Ectodermal cell (in vitro differentiated cells): Measurements from ENCODE around the gene SH3YL1. TPM values are rescaled to one million over a fixed set of nuclear protein-coding genes. Genes with fewer than 3 reads are reported as not detected.

ENCODE experiments used
- H3K27ac ChIP-seq: 2 replicates; pipeline ENCODE4 v1.7.0; 2013; ENCODE audit warnings: mild to moderate bottlenecking, low read depth, low read length; ENCODE audit not compliant: insufficient read depth, poor library complexity, severe bottlenecking
- H3K27me3 ChIP-seq: 2 replicates; pipeline ENCODE4 v1.7.0; 2013; ENCODE audit warnings: mild to moderate bottlenecking, low read length; ENCODE audit not compliant: insufficient read depth, control insufficient read depth, poor library complexity, severe bottlenecking
- H3K36me3 ChIP-seq: one replicate; pipeline ENCODE4 v1.7.0; 2013; ENCODE audit warnings: low read length; ENCODE audit not compliant: control insufficient read depth, insufficient read depth
- H3K4me1 ChIP-seq: one replicate; pipeline ENCODE4 v1.7.0; 2013; ENCODE audit warnings: low read length; ENCODE audit not compliant: control insufficient read depth, insufficient read depth
- H3K4me3 ChIP-seq: 2 replicates; pipeline ENCODE4 v1.7.0; 2013; ENCODE audit warnings: low read depth, low read length, control low read depth; ENCODE audit not compliant: insufficient read depth
- H3K9me3 ChIP-seq: 2 replicates; pipeline ENCODE4 v1.7.0; 2013; ENCODE audit warnings: mild to moderate bottlenecking, low read length, moderate library complexity; ENCODE audit not compliant: control insufficient read depth
- WGBS, 2 experiments: methylation state at CpG; one replicate each; pipeline ENCODE4 v1.1.7; 2013; ENCODE audit warnings: missing lambda C conversion rate in 2 of 2; 5-methylcytosine and 5-hydroxymethylcytosine counted together
- polyA plus RNA-seq, 4 experiments: library from polyadenylated mRNA; stranded (reverse); fragments of 50-300 nt; gene quantifications; one replicate each; pipeline ENCODE4 v1.2.3, GENCODE V29; 2013

Gene SH3YL1, protein sequence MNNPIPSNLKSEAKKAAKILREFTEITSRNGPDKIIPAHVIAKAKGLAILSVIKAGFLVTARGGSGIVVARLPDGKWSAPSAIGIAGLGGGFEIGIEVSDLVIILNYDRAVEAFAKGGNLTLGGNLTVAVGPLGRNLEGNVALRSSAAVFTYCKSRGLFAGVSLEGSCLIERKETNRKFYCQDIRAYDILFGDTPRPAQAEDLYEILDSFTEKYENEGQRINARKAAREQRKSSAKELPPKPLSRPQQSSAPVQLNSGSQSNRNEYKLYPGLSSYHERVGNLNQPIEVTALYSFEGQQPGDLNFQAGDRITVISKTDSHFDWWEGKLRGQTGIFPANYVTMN
- polyA plus RNA-seq (2013, experiment 1 of 4): 28.9 TPM
- 28.7 TPM for polyA plus RNA-seq (2013, experiment 2 of 4)
- polyA plus RNA-seq (2013, experiment 3 of 4): 30.9 TPM
- 30.9 TPM for polyA plus RNA-seq (2013, experiment 4 of 4)

DNA sequence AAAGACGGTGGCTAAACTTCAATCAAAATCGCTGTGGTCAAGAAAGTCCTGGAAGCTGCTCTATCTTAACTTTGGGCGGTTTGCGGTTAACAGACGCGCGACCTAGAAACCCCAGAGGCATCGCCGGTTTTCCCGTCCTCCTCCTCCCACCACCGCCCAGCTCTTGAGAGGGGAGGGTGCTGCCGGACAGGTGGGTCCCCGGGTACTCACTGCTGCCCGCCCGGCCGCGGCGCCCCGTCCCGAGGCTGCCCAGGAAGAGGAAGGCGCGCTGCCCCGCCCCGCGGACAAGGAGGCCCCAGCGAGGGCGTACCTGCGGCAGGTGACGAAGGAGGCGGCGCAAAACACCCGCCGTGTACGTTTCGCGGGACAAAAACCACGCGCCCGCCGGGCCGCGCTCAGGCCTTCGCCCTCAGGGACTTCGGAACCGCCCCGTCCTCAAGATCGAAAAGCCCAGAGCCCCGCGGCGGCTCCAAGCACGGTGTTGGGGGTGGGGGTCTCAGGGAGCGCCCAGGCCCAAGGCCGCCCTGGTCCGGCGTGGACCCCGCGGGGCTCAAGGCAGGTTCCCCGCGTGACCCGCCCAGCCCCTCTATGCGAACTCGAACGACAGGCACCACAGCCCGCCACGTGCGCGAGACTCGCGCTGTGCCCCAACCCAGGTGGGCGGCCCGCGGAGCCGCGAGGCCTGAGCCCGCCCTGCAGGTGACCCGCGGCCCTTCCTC lies at the start of gene SH3YL1:
TSS of gene SH3YL1 (minus strand) at position 259 of the 719 bp plus-strand sequence. CDS start at position 211, 48 bp downstream.
- WGBS, 2 experiments: 5 to 6% methylated on average over 77 of the region's 77 CpGs
- Histone ChIP-seq H3K36me3 (no peaks in the 10 kb centered on the region), H3K27me3 (peaks cover 16% of the 10 kb centered on the region), H3K4me3 (peak within 1 kb of the TSS; percentile 76), H3K27ac (no peak within 1 kb of the TSS), H3K4me1 (peaks cover 6% of the 10 kb centered on the region), H3K9me3 (no peaks in the 10 kb centered on the region)

DNA sequence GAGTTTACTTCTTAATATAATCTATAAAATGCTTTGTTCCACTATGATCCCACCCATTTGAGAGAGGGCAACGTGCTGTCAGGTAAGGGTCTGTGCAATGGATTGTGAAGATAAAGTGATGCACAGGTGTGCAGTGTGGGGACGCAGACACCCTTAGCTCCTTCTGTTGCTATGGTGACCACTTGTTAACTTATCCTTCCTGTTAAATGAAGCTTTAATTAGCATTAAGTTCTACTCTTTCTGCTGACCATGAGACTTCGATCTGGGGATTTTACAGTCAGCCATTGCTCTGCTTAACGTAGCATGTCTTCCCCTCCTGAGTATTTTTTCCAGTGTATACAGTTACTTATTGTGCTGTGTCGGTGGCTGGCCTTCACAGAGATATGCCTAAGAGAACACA lies 47.2 kb upstream of the SH3YL1 start:
- Histone ChIP-seq H3K36me3 (no peaks in the 10 kb centered on the region), H3K27me3 (no peaks in the 10 kb centered on the region), H3K4me3 (no peak overlapping the region), H3K4me1 (peaks cover 20% of the 10 kb centered on the region), H3K27ac (no peak overlapping the region), H3K9me3 (no peaks in the 10 kb centered on the region)
- WGBS, 2 experiments: 89 to 91% methylated on average over 4 of the region's 5 CpGs

DNA sequence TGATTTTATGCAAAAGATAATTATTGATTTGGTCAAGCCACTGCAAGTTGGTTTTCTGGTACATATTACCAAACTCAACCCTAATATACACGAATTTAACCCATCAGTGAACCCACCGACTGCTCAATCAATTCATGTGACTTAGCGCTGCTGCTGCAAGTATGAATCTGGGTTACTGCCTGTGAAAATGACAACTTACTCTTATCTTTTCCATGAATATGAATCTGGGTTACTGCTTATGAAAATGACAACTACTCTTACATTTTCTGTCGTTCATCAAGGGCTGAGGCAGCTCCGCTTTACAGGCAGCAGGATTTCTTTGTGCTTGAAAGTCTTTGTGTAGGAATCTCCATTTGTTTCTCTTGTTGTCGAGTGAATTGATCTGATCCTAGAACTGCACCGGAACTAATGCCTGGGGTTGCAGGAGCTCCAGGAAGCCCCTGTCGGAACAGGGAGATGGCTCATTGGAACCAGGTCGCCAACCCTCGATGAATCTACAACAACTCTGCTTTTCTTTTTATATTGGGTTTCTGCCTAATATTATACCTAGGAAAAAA lies 46.2 kb upstream of the SH3YL1 start:
- Histone ChIP-seq H3K4me1 (peaks cover 20% of the 10 kb centered on the region), H3K27me3 (no peaks in the 10 kb centered on the region), H3K36me3 (no peaks in the 10 kb centered on the region), H3K4me3 (no peak overlapping the region), H3K9me3 (no peaks in the 10 kb centered on the region), H3K27ac (peak overlapping the region; percentile 68)
- WGBS, 2 experiments: 31 to 38% methylated on average over 10 of the region's 10 CpGs

DNA sequence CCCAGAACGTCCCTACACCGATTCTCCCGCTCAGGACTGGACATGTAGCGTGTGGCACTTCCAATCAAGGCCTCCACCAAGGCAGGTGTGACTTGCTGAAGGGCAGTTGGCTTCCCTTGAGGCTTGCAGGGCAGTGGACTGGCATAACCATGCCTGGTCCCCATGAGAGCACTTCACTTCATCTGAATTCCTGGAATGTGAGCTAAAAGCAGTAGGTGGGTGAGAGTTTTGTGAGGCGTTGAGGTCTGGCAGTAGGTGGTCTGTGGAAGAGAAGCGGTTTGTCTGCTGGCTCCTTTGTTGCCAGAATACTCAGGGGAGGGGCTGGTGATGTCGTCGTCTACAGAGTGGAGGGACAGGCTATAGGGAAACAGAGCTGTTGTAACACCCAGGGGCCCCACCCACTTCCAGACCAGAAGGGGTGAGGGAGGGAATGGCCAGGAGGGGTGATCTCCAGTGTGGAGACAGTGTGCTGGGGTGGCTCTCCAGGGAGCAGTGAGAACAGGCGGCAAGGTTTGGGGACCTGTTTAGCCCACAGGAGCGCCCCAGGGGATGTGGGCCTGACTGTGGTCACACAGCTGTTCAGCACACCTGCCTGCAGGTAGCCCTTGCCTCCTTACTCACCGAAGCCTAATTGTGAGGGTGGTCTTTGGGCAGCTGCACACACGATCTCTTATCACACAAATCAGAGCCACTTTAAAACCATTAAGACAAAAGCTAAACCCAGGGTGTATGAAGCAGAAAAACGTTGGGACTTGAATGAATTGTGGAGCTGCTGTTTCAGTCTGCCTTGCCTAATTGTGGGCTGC lies 45.5 kb upstream of the SH3YL1 start:
- H3K4me1 ChIP-seq: peaks cover 20% of the 10 kb centered on the region
- 36 to 43% methylated on average over 12 to 13 of the region's 13 CpGs for WGBS, 2 experiments
- H3K9me3 ChIP-seq: no peaks in the 10 kb centered on the region
- no peak overlapping the region for H3K4me3 ChIP-seq
- peak overlapping the region; percentile 68 for H3K27ac ChIP-seq
- H3K27me3 ChIP-seq: no peaks in the 10 kb centered on the region
- H3K36me3 ChIP-seq: no peaks in the 10 kb centered on the region

DNA sequence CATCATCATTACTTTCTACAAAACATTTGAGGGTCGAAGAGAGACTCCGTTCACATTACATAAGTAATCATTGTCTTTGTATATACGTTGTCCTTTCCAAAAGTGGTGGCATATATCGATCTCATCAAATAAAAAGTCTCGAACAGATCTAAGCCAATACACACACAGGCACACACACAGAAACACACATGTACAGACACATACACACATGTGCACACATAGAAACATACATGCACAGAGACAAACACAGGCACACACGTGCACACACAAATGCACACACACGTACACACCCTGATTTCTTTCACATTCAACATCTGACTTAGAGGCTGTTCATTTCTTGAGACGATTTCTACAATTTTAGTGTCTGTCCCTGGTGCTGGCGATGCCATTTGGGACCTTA lies 41.5 kb upstream of the SH3YL1 start:
- Histone ChIP-seq H3K27ac (no peak overlapping the region), H3K9me3 (no peaks in the 10 kb centered on the region), H3K4me1 (peaks cover 16% of the 10 kb centered on the region), H3K27me3 (no peaks in the 10 kb centered on the region), H3K36me3 (no peaks in the 10 kb centered on the region), H3K4me3 (no peak overlapping the region)
- 87 to 89% methylated on average over 9 of the region's 9 CpGs for WGBS, 2 experiments

DNA sequence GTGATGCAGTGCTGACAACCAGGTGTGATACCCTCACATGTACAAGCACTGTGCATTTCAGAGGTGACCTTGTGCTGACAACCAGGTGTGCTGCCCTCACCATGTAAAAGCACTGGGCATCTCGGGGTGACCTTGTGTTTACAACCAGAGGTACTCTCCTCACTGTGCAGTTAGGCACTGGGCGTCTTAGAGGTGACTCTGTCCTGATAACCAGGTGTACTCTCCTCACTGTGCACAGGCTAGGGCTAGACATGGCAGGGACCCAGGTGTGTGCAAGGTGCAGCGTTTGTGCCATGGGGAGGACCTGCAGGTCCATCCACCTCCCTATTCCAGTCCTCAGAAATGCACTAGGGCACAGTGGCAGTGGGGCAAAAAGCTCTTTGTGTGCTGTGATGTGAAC lies 32.5 kb upstream of the SH3YL1 start:
- 87 to 91% methylated on average over 3 of the region's 3 CpGs for WGBS, 2 experiments
- Histone ChIP-seq H3K36me3 (no peaks in the 10 kb centered on the region), H3K9me3 (no peaks in the 10 kb centered on the region), H3K27ac (no peak overlapping the region), H3K4me1 (no peaks in the 10 kb centered on the region), H3K27me3 (peaks cover 4% of the 10 kb centered on the region), H3K4me3 (no peak overlapping the region)

DNA sequence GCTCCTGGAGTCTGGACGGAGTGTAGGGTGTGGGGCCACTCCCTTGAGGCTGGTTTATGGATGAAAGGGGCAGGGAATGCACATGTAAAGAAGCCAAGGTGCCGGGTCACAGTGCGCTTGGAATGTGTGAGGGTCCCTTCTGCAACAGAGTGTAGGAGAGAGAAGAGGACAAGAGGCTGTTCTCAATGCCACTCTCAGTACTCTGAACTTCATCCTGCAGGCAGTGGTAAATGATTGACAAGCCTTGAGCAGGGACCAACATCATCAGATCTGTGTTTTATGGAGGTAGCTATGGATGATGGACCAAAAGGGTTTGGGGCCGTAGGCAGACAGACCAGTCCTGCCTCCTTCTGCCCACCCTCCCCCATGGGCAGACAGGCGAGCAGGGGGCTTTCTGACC lies 31.3 kb upstream of the SH3YL1 start:
- Histone ChIP-seq H3K36me3 (no peaks in the 10 kb centered on the region), H3K9me3 (no peaks in the 10 kb centered on the region), H3K4me3 (no peak overlapping the region), H3K27ac (no peak overlapping the region), H3K27me3 (peaks cover 15% of the 10 kb centered on the region), H3K4me1 (no peaks in the 10 kb centered on the region)
- 87 to 90% methylated on average over 5 of the region's 5 CpGs for WGBS, 2 experiments

DNA sequence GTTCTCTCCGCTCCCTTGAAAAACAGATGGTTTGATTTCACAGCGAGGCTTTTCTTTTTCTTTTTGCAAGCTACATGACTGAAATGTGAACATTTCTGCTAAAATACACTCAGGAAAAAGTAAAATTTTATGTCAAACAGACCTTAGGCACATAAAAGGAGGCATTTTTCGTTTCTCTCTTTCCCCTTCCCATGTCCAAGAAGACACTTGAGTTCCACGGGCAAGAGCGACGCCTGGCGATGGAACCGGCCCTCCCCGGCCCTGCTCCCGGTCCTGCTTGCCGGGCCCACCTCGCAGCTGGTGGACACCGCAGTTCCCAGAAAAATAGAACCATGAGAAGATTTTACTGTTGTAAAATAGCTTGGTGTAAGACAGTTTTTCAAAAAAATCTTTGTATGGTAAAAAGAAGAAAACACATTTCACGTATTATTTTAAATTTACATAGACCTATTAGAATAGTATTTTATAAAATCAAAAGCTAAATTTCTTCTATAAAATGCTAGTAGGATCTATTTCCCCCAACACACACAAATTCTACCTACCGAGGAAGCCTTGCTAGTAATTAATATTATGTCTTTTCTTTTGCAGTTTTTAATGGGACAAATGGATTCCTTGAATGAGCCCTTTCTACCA lies 26.4 kb upstream of the SH3YL1 start:
- no peaks in the 10 kb centered on the region for H3K9me3 ChIP-seq
- H3K27ac ChIP-seq: no peak overlapping the region
- WGBS, 2 experiments: 3 to 4% methylated on average over 13 of the region's 15 CpGs
- H3K27me3 ChIP-seq: peaks cover 64% of the 10 kb centered on the region
- peak overlapping the region; percentile 21 for H3K4me3 ChIP-seq
- H3K36me3 ChIP-seq: no peaks in the 10 kb centered on the region
- peaks cover 15% of the 10 kb centered on the region for H3K4me1 ChIP-seq

DNA sequence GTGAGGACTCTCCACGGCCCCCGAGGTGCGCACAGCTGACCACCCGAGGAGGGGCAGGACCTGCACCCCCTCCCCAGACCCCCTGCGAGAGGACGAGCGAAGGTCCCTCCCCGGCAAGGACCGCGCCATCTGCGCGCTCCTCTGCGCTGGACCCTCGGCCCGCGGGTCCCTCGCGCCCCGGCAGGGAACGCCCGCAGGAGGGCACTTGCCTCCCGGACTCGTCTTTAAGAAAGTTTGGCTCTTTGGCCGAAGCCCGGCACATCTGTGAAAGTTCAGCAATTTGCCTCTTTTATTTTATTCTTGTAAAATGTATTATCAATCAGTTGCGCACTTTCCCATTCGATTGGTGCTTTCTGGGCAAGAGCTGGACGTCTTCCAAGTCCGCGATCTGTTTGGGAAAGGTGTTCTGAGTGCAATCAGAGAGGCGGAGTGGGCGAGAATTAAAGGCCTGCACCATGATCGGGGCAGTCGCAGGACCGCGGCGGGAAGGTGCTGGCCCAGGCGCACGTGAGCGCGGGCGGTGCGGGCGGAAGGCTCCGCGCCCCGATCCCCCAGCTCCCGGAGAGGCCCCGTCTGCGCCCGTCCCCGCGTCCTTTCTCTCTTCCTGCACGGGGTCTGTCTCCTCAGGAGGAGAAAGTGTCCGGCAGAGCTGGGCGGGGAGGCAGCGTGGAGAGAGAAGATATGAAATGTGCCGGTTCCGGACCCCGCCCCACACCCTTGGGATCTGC lies 25.7 kb upstream of the SH3YL1 start:
- Histone ChIP-seq H3K27me3 (peaks cover 70% of the 10 kb centered on the region), H3K9me3 (no peaks in the 10 kb centered on the region), H3K4me1 (peaks cover 22% of the 10 kb centered on the region), H3K27ac (no peak overlapping the region), H3K4me3 (peak overlapping the region; percentile 21), H3K36me3 (no peaks in the 10 kb centered on the region)
- 1 to 2% methylated on average over 58 to 60 of the region's 60 CpGs for WGBS, 2 experiments
